Body of pancreas (tissue), 4 donors: Measurements from ENCODE around the gene CYP2C9.

Experiments used
- POLR2A ChIP-seq, 3 donors: fragments of 450-650 bp; IDR thresholded peaks; one replicate each; pipeline ENCODE4 v1.6.1; 2016; ENCODE audit warnings: antibody characterized with exemption in 3 of 3, mild to moderate bottlenecking in 2 of 3
- TF ChIP-seq, protein P1 (sequence below), 7 experiments: fragments of 450-650 bp in 4 of 7; fragments of 200-600 bp in 3 of 7; sonication (generic) in 3 of 7; IDR thresholded peaks; one replicate each; pipeline ENCODE4 v1.5.1; 2016 to 2019; ENCODE audit warnings: antibody characterized with exemption in 7 of 7

DNA sequence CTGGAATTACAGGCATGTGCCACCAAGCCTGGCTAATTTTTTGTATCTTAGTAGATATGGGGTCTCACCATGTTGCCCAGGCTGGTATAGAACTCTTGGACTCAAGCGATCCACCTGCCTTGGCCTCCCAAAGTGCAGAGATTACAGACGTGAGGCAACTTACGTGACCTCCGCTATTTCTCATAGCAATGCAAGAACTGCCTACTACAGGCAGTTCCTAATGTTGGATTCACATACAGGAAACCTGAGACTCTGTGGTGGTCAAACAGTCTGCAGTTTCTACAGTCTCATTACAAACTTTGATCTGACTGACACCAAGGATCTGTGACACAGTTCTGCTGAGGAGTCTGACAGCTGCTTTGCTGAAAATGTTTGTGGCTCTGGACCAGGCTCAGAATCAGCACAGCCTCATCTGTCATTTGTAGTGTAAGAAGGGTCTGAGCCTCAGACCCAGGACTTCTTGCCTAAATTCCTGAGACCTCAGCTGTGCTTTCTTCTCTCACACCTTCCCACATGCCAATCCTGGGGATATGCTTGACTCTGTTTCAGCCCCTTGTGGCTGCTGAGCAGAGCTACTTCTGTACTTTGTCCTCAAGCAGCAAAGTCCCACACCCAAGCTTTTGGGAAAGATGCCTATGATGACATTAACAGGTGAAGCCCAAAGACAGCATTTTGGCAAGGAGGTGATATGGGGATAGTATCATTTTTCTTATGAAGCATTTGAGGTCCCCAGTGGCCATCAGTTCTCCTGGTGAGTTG, 48.0 kb upstream of the CYP2C9 start:
- TF ChIP-seq, protein P1, sequence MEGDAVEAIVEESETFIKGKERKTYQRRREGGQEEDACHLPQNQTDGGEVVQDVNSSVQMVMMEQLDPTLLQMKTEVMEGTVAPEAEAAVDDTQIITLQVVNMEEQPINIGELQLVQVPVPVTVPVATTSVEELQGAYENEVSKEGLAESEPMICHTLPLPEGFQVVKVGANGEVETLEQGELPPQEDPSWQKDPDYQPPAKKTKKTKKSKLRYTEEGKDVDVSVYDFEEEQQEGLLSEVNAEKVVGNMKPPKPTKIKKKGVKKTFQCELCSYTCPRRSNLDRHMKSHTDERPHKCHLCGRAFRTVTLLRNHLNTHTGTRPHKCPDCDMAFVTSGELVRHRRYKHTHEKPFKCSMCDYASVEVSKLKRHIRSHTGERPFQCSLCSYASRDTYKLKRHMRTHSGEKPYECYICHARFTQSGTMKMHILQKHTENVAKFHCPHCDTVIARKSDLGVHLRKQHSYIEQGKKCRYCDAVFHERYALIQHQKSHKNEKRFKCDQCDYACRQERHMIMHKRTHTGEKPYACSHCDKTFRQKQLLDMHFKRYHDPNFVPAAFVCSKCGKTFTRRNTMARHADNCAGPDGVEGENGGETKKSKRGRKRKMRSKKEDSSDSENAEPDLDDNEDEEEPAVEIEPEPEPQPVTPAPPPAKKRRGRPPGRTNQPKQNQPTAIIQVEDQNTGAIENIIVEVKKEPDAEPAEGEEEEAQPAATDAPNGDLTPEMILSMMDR (IDR thresholded peaks at IDR 0.05), result no peak
- no peak for TF ChIP-seq POLR2A (IDR thresholded peaks at IDR 0.05)
